IPS-18c (cell line): ENCODE results near the gene JPT2.

ENCODE experiments used
- H3K4me3 ChIP-seq: 2 replicates; pipeline ENCODE4 v1.7.0; 2013; ENCODE audit warnings: low read depth, mild to moderate bottlenecking, low read length, moderate library complexity; ENCODE audit not compliant: insufficient read depth
- H3K9me3 ChIP-seq: one replicate; pipeline ENCODE4 v1.6.1; 2013; ENCODE audit warnings: mild to moderate bottlenecking, low read length, moderate library complexity; ENCODE audit not compliant: control insufficient read depth, insufficient read depth

JPT2 gene

DNA sequence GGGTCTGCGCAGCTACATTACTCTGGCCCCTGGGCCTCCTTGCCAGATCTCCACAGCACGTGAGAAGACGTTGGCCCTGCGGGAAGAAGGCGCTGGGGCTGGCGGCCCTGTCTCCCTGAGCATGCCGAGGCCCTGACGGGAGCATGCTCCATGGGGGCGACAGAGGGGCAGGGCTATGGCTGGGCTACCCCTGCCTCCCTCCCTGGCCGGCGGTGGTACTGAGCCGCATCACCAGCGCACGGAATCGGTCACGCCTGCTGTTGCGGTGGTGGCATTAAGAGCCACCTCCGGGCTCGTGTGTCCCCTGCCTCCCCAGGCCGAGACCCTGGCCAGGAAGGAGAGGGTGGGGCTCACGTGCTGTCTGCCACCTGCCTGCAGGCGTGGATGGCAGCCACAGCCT is 56.0 kb downstream of the JPT2 start:
- Histone ChIP-seq H3K4me3 (no peak overlapping the region), H3K9me3 (peaks cover 27% of the 10 kb centered on the region)

GRCh38 chr16:1734816-1735215 is 56.7 kb downstream of the JPT2 start:
- no peak overlapping the region for H3K4me3 ChIP-seq
- H3K9me3 ChIP-seq, result peaks cover 25% of the 10 kb centered on the region

GRCh38 chr16:1740234-1740633 is 62.2 kb downstream of the JPT2 start:
- peaks cover 22% of the 10 kb centered on the region for H3K9me3 ChIP-seq
- no peak overlapping the region for H3K4me3 ChIP-seq

GRCh38 chr16:1740781-1741490 is 62.9 kb downstream of the JPT2 start:
- Histone ChIP-seq H3K4me3 (no peak overlapping the region), H3K9me3 (peaks cover 22% of the 10 kb centered on the region)

DNA sequence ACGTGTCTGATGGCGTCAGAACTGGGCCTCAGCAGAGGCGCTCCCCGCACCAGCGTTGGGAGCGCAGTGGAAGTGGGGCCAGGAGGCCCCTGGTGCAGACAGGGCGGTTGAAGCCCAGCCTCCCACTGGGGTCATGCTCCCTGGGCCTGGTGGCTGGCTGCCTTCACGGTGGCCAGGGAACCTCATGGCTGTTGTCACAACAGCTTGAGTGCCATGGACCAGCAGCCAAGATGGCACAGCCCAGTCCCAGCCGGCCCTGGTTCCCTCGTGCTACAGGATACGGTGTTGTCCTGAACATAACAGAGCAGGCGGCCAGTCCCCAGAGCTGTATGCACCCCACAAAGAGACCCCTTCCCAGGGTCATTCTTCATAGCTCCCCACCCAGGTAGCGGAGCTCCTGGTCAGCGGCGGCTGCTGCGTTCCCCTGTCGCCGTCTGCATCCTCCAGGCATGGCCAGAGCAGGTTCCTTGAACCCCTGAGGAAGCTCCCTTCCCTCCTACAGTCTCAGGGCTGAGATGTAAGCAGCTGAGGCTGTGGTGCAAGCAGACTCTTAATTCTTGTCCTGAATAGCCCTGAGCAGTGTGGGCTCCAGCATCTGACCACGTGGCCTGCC is 63.6 kb downstream of the JPT2 start:
- peaks cover 17% of the 10 kb centered on the region for H3K9me3 ChIP-seq

GRCh38 chr16:1743376-1744337 is 65.6 kb downstream of the JPT2 start:
- H3K9me3 ChIP-seq, result peaks cover under 1% of the 10 kb centered on the region
- no peak overlapping the region; the same call in 1 of the 2 replicates for H3K4me3 ChIP-seq

More for the DNA sequence above, 63.6 kb downstream of the JPT2 start:
- no peak overlapping the region for H3K4me3 ChIP-seq

- H3K4me3 ChIP-seq, result no peak overlapping the region
Measured at GRCh38 chr16:1744338-1744840, 66.3 kb downstream of the JPT2 start.

DNA sequence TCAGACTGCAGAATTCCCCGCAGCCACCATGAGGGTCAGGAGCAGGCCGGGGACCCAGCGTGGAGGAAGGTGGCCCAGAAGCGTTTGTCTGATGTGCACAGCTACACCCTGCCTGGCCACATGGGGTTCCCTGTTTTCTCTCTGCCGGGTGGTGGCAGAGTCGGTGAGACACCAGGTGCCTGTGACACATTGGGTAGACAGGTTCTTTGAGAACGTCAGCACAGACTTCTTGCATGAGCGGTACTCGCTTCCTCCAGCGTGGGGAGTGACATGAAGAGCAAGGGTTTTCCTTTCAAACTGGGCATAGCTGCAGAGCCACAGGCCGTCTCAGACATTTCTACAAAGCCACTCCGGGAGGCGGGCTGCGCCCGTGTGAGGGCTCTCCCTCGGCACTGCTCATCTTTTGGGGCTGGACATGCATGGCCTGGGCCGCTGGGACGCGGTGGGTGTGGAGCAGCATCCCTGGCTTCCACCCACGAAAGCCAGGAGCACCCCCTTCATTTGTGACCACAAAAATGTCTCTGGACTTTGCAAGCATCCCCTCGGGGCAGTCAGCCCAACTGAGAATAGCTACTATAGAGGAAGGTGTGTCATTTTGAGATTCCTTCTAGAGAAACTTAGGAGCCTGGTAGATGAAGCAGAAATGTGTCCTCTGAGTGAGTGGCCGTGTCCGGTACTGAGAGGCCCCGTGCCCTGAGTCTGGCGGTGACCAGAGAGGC is 67.3 kb downstream of the JPT2 start:
- Histone ChIP-seq H3K4me3 (no peak overlapping the region), H3K9me3 (no peaks in the 10 kb centered on the region)

More at GRCh38 chr16:1744338-1744840, 66.3 kb downstream of the JPT2 start:
- no peaks in the 10 kb centered on the region for H3K9me3 ChIP-seq

GRCh38 chr16:1745900-1746692 is 68.0 kb downstream of the JPT2 start:
- H3K9me3 ChIP-seq, result no peaks in the 10 kb centered on the region
- no peak overlapping the region for H3K4me3 ChIP-seq

- Histone ChIP-seq H3K9me3 (no peaks in the 10 kb centered on the region), H3K4me3 (no peak overlapping the region)
Measured at GRCh38 chr16:1746693-1747195, 68.7 kb downstream of the JPT2 start.

GRCh38 chr16:1747934-1748333 is 69.9 kb downstream of the JPT2 start:
- Histone ChIP-seq H3K4me3 (no peak overlapping the region), H3K9me3 (peaks cover 2% of the 10 kb centered on the region)

- H3K4me3 ChIP-seq, result no peak overlapping the region
- H3K9me3 ChIP-seq, result peaks cover 2% of the 10 kb centered on the region
Measured at GRCh38 chr16:1749152-1750117, 71.4 kb downstream of the JPT2 start.
